GM12878 (cell line): ENCODE data around the gene LBX1. TPM values are rescaled to one million over a fixed set of nuclear protein-coding genes. Genes with fewer than 3 reads are reported as not detected.

Source experiments
- ATAC-seq: fragments of 200-7000 bp; cut with Tn5 transposase; 3 replicates; pipeline ENCODE4 v1.9.1; 2020; ENCODE audit warnings: mild to moderate bottlenecking, moderate library complexity
- BruUV-seq: library from RNA; stranded (reverse); fragments of 400-500 nt; replicated peaks from 2 replicates; lab custom pipeline; 2021; lab: Mats Ljungman, UMichigan
- CTCF ChIA-PET: fragments of 300-600 bp; sonication (Branson Sonifier 250); formaldehyde crosslinking; extraction: SDS; loops from one replicate; lab custom pipeline; 2021; ENCODE audit warnings: inconsistent platforms; lab: Yijun Ruan, JAX
- POLR2A ChIA-PET: fragments of 350-600 bp; formaldehyde crosslinking; extraction: SDS; loops from one replicate; lab custom pipeline; 2021; ENCODE audit warnings: inconsistent platforms; lab: Charles Lee
- RAD21 ChIA-PET: fragments of 300-600 bp; sonication (Branson Sonifier 250); formaldehyde crosslinking; loops from one replicate; lab custom pipeline; 2023; ENCODE audit warnings: antibody characterized with exemption; ENCODE audit not compliant: unreplicated experiment; lab: Charles Lee
- SMC1A ChIA-PET: fragments of 300-600 bp; sonication (Branson Sonifier 250); formaldehyde crosslinking; loops from one replicate; lab custom pipeline; 2023; ENCODE audit not compliant: unreplicated experiment, uncharacterized antibody; lab: Charles Lee
- DNase-seq: peaks from one replicate; pipeline ENCODE4 v3.0.0-alpha.2; 2011; ENCODE audit warnings: low read depth, low spot score
- FAIRE-seq: peaks from 3 replicates; lab custom pipeline; 2011; peaks lifted over from hg19 to GRCh38; lab: Jason Lieb, UNC
- H2AFZ ChIP-seq: 2 replicates; pipeline ENCODE4 v1.6.0; 2011; ENCODE audit warnings: low read depth, low read length, control low read depth; ENCODE audit not compliant: control insufficient read depth
- H3K27ac ChIP-seq: 2 replicates; pipeline ENCODE4 v1.5.1; 2011; ENCODE audit warnings: control low read depth; ENCODE audit not compliant: control insufficient read depth, insufficient read depth
- H3K27me3 ChIP-seq, 2 experiments: replicated peaks in 1 of 2; 2 replicates each; pipeline versions ENCODE4 v1.6.0 to v1.6.1; 2011; ENCODE audit warnings: low read length in 1 of 2; ENCODE audit not compliant: control insufficient read depth in 2 of 2, insufficient read depth in 2 of 2
- H3K36me3 ChIP-seq, 2 experiments: 2 replicates each; pipeline ENCODE4 v1.5.1; 2011; ENCODE audit warnings: low read length in 1 of 2; ENCODE audit not compliant: control insufficient read depth in 2 of 2, insufficient read depth in 2 of 2
- H3K4me1 ChIP-seq: 2 replicates; pipeline ENCODE4 v1.6.1; 2011; ENCODE audit warnings: mild to moderate bottlenecking, low read length, moderate library complexity, mixed read lengths; ENCODE audit not compliant: control insufficient read depth, insufficient read depth
- H3K4me2 ChIP-seq: 2 replicates; pipeline ENCODE4 v1.6.0; 2011; ENCODE audit warnings: control low read depth; ENCODE audit not compliant: control insufficient read depth, insufficient read depth
- H3K4me3 ChIP-seq: fragments of 200-600 bp; sonication (generic); 2 replicates; pipeline ENCODE4 v1.5.1; 2016
- H3K79me2 ChIP-seq: 2 replicates; pipeline ENCODE4 v1.6.0; 2011; ENCODE audit warnings: low read length; ENCODE audit not compliant: control insufficient read depth, insufficient read depth
- H3K9ac ChIP-seq: 2 replicates; pipeline ENCODE4 v1.8.0; 2011; ENCODE audit warnings: low read length, control low read depth, mixed read lengths; ENCODE audit not compliant: control insufficient read depth, insufficient read depth
- H3K9me3 ChIP-seq: replicated peaks from 3 replicates; pipeline ENCODE4 v1.5.1; 2011; ENCODE audit warnings: mild to moderate bottlenecking, low read length; ENCODE audit not compliant: control insufficient read depth, insufficient read depth
- H4K20me1 ChIP-seq: 2 replicates; pipeline ENCODE4 v1.6.0; 2011; ENCODE audit not compliant: control insufficient read depth, insufficient read depth
- CHD4 ChIP-seq: fragments of 200-600 bp; sonication (generic); IDR thresholded peaks from 2 replicates; pipeline ENCODE4 v1.6.1; 2016; ENCODE audit warnings: mild to moderate bottlenecking
- NFYA ChIP-seq: IDR thresholded peaks from 2 replicates; pipeline ENCODE4 v1.6.1; 2011; ENCODE audit warnings: low read depth, mild to moderate bottlenecking, low read length, improper control_type of control experiment, borderline replicate concordance
- PAX5 ChIP-seq: IDR thresholded peaks from 2 replicates; pipeline ENCODE4 v1.6.1; 2011; ENCODE audit warnings: low read depth, low read length, borderline replicate concordance
- RB1 ChIP-seq: fragments of 450-650 bp; formaldehyde crosslinking; IDR thresholded peaks from 2 replicates; pipeline ENCODE4 v1.6.1; 2017; ENCODE audit warnings: mild to moderate bottlenecking, borderline replicate concordance
- SUZ12 ChIP-seq: fragments of 200-600 bp; sonication (generic); IDR thresholded peaks from one replicate; pipeline ENCODE4 v1.6.1; 2018; ENCODE audit warnings: antibody characterized with exemption, mild to moderate bottlenecking; ENCODE audit not compliant: unreplicated experiment
- WGBS: methylation state at CpG from one replicate; pipeline ENCODE4 v1.1.6; 2016; ENCODE audit warnings: low lambda C conversion rate; ENCODE audit not compliant: insufficient replicate concordance, insufficient coverage; ENCODE audit errors: missing lambda C conversion rate; 5-methylcytosine and 5-hydroxymethylcytosine counted together
- in situ Hi-C: fragments of 300-500 bp; cut with MboI; formaldehyde crosslinking; loops from 9 replicates; pipeline ENCODE4 v1.14.3; 2018; ENCODE audit warnings: mixed read lengths
- intact Hi-C: fragments of 100-400 bp; cut with micrococcal nuclease; formaldehyde crosslinking; loops from one replicate; pipeline ENCODE4 v1.14.2; 2022; ENCODE audit not compliant: unreplicated experiment
- polyA plus RNA-seq, 11 experiments: library from polyadenylated mRNA; depleted of rRNA in 4 of 11; unstranded in 6 of 11; stranded (reverse) in 5 of 11; fragments of >200 nt; fragmentation: Nextera tagmentation in 4 of 11; fragmentation: Illumina TruSeq in 1 of 11; extraction: Ambion mirVana in 4 of 11; extraction: Trizol in 1 of 11; gene quantifications; 1 replicate in 1 of 11; 2 replicates in 10 of 11; pipeline versions ENCODE4 v1.2.1 to v1.2.3, GENCODE V29; 2011 to 2016; ENCODE audit warnings: inconsistent platforms in 2 of 11, missing spikeins in 2 of 11, low read depth in 1 of 11
- total RNA-seq, 4 experiments: library from RNA; depleted of rRNA in 3 of 4; stranded (reverse); fragments of >200 nt in 3 of 4; fragmentation: Illumina TruSeq in 1 of 4; extraction: Trizol in 1 of 4; gene quantifications; 2 replicates each; pipeline versions ENCODE4 v1.2.1 to v1.2.3, GENCODE V29; 2013 to 2021

LBX1 gene
- total and polyA plus RNA-seq, 10 of the 15 experiments (the other 5 are each of a cell fraction or from before 2014, with no cell fraction given) = not detected

DNA sequence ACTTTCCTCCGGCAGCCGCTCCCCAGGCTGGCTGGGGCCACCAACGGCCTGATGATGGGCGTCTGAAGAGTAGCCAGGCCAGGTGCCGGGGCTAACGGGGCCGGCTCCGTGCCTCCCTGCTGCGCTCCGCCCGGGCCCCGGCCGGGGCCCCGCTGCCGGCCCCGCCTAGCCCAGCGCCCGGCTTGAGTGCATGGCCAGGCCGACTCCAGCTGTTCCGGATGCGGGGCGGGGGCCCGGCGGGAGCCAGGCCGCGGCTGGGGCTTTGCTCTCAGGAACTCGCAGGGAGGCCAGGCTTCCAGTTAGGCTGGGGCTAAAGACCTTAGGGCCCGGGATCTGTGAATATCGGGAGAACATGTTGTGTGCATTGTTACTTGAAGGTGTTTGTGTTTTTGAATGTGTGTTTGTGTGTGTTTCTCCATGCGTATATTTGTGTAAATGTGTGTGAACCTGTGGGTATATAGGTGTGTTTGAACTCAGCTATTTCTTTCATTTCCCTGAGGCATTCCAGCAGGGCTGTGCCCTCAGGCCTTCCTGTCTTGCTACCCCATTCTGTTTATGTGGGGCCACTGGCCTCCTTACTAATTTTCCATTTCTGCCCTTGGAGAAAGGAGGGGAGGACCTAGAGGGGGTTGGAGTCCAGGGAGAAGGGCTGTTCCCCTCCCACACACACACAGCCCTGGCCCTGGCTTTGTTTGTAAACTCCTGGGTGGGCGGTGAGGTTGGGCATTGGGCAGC is 1.1 kb upstream of the LBX1 start:
- RAD21 ChIA-PET = no interaction called here
- no peak overlapping the region for H3K4me2 ChIP-seq
- H3K9me3 ChIP-seq = no peaks in the 10 kb centered on the region; the same call in 2 of the 3 replicates
- intact Hi-C loops (no loop called here), in situ Hi-C loops (no loop called here)
- no peaks in the 10 kb centered on the region for H3K4me1 ChIP-seq
- no peak for DNase-seq
- H4K20me1 ChIP-seq = no peaks in the 10 kb centered on the region
- no peak overlapping the region for H3K9ac ChIP-seq
- ATAC-seq = no peak
- WGBS = 10% methylated on average over 31 of the region's 31 CpGs
- TF ChIP-seq SUZ12 (peak; percentile 31), NFYA (no peak)
- BruUV-seq = no TSS peak
- no peak overlapping the region for H2AFZ ChIP-seq
- POLR2A ChIA-PET = no interaction called here
- CTCF ChIA-PET = interaction anchor here (1.9 kb wide), 1 partner anchor 17 kb away, joined by 8 read pairs; no protein-coding TSS in a partner anchor
- no peak overlapping the region for H3K27ac ChIP-seq
- no peaks in the 10 kb centered on the region for H3K36me3 ChIP-seq
- H3K79me2 ChIP-seq = no peaks in the 10 kb centered on the region
- FAIRE-seq = no peak
- SMC1A ChIA-PET = no interaction called here
- no peak overlapping the region for H3K4me3 ChIP-seq
- H3K27me3 ChIP-seq = peaks cover 41 to 47% of the 10 kb centered on the region in 2 experiments

DNA sequence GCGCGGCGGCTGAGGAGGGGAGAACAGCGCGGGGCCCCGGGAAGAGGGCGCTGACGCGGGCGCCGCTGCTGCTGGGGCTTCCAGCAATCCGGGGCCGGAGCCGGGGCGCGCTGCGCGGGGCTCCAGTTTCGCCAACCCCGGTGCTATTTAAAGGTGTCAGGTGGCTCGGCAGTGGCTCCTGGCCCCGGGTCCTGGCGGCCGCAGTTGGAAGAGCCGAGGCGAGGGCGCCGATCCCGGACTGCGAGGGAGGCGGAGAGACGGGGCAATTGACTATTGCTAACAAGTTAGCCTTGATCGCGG is 347 bp downstream of the LBX1 start:
- no peaks in the 10 kb centered on the region for H3K79me2 ChIP-seq
- FAIRE-seq (no peak), DNase-seq (no peak), ATAC-seq (no peak)
- H3K9me3 ChIP-seq = no peaks in the 10 kb centered on the region; the same call in 2 of the 3 replicates
- no peaks in the 10 kb centered on the region for H3K4me1 ChIP-seq
- H3K27ac ChIP-seq = no peak overlapping the region
- H3K36me3 ChIP-seq = no peaks in the 10 kb centered on the region
- H4K20me1 ChIP-seq = no peaks in the 10 kb centered on the region
- POLR2A ChIA-PET = no interaction called here
- in situ Hi-C loops (no loop called here), intact Hi-C loops (no loop called here)
- no peak overlapping the region for H3K4me3 ChIP-seq
- BruUV-seq = no TSS peak
- peaks cover 32 to 51% of the 10 kb centered on the region in 2 experiments for H3K27me3 ChIP-seq
- no peak overlapping the region for H3K4me2 ChIP-seq
- H3K9ac ChIP-seq = no peak overlapping the region
- RAD21 ChIA-PET = no interaction called here
- WGBS = 62% methylated on average over 22 of the region's 34 CpGs
- SMC1A ChIA-PET = no interaction called here
- CTCF ChIA-PET = no interaction called here
- TF ChIP-seq PAX5 (no peak), RB1 (no peak), CHD4 (no peak)
- H2AFZ ChIP-seq = no peak overlapping the region
